Inferior parietal cortex (tissue), 1 donor: ENCODE data around the gene SRP68.
"Not testable (repeated sequence)": the region's sequence is repeated elsewhere in the genome, so short reads cannot be mapped to it uniquely, and the experiment has no call there.

Experiments
- DNase-seq: peaks from one replicate; pipeline ENCODE4 v3.0.0-alpha.2; 2016; ENCODE audit errors: extremely low spot score

The SRP68 gene

DNA sequence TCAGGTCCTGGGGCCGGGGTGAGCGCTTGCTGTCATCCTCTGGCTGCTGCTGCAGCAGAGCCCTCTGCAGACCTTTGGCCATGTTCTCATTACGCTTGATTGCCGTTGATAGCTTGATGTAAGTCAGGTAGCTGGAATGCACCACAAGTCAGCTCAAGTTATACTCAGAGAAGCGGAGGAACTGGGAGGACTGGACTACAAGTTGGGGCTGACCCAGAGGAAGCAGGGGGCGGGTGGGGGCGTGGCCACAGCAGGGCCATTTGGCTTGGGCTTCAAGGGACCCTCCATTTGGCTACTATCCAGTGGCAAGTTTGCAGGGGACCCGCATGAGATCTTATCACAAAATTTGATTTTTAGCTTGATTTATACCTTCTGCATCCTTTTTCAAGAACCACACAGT is 26.3 kb downstream of the SRP68 start:
- no peak for DNase-seq

DNA sequence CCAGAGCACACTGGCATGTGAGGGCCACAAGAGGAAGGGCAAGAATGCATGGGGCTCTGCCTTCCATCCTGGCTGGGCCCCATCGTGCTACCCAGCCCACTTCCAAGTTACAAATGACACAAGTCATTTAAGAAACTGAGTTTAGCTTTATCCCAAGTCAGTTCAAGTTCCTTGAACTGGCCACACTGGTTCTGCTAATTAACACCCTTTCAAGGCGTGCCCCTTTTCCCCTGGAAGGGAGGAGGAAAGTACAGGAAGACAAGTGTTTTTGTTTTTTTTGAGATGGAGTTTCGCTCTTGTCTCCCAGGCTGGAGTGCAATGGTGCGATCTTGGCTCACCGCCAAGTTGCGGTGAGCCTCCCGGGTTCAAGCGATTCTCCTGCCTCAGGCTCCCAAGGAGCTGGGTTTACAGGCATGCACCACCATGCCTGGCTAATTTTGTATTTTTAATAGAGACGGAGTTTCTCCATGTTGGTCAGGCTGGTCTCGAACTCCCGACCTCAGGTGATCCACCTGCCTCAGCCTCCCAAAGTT is 27.8 kb downstream of the SRP68 start:
- not testable (repeated sequence) for DNase-seq

DNA sequence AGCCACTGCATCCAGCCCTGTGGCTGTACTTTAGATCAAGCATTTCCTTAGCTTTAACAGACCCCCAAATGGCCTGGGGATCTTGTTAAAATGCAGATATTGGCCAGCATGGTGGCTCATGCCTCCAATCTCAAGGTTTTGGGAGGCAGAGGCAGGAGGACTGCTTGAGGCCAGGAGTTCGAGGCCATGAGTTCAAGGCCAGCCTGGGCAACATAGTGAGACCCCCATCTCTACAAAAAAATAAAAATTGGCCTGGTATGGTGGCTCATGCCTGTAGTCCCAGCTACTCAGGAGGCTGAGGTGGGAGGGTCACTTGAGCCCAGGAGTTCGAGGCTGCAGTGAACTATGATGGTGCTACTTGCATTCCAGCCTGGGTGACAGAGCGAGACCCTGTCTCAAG is 29.4 kb downstream of the SRP68 start:
- DNase-seq = not testable (repeated sequence)

DNA sequence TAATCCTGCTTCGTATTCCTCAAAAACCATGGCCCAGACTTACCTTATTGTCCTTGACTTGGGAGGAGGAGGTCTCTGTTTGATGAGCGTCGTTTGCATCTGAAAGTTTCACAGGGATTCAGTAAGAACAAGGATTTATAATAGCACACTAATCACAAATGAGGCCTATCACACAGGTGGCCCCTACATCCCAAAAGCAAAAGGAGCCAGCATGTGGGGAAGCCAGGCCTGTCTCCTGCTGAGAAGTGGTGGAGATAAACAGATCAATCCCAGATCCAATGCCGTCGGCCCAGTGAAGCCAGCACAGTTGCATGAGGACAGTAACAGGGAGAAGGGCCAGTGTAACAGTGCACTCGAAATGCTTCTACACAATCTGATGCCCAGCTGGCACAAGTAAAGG is 31.9 kb downstream of the SRP68 start:
- DNase-seq = no peak

DNA sequence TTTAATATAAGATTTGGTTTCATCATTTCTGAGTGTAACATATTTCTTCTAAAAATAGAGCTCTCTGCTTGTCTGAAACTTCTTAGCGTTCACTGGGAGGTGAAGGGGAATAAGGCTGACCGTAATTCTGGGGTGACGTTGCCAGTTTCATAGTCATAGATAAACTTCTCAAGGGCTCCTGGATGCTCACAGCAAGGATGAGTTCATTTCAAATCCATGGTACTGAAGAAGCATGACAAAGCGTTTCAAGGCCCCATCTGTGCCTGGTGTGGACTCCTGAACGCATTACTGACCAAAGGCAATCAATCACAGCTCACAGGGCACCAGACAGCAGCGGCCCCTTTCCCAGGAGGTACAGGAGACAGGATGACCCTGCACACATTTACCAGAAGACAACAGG is 33.2 kb downstream of the SRP68 start:
- DNase-seq = no peak

DNA sequence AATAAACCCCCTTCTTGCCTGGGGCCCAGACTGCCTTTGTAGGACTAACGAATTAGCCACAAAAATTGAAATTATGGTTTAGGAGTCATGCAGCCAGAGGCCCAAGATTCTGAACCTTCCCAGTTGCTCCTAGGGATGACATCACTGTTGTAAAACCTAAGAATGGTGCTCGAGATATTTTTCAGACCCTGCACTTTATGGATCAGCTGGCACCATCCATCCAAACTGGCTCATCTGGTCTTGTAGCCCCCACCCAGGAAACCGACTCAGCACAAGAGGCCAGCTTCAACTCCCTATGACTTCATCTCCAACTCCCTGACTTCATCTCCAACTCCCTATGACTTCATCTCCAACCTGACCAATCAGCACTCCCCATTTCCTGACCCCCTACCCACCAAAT is 34.3 kb downstream of the SRP68 start:
- no peak for DNase-seq

DNA sequence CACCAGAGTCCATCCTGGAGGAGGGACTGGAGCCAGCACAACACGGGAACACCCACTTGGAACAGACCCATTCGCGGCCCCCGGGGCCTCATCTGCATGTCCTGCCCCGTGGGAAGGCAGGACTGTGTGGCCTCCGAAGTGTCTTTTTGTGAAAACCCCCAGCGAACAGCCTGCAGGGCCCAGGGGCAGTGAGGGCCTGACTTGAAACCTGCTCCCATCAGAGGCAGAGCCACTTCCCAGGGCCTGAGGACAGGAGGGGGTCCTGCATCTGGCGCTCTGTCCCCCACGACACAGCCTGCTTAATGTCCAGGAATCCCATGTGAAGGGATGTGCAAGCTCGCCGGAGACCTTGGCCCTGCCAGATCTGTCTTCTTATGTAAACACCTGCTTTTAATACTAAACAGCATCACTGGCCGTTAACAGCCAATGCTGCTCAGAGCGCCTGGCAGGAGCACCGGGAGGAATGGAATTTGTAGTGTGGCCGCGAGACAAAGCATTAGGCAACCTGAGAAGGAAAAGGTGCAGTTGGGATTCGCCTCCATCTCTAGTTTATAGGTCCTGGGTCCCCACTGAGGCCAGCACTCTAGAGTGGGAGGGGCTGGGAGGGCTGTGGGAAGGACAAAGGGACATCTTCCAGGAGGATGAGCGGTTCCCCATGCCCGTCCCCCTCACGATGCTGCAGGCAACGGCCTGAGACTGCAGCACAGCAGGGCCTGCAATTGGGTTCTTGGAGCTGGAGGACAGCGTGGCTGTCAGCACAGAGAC is 35.6 kb downstream of the SRP68 start:
- no peak for DNase-seq

DNA sequence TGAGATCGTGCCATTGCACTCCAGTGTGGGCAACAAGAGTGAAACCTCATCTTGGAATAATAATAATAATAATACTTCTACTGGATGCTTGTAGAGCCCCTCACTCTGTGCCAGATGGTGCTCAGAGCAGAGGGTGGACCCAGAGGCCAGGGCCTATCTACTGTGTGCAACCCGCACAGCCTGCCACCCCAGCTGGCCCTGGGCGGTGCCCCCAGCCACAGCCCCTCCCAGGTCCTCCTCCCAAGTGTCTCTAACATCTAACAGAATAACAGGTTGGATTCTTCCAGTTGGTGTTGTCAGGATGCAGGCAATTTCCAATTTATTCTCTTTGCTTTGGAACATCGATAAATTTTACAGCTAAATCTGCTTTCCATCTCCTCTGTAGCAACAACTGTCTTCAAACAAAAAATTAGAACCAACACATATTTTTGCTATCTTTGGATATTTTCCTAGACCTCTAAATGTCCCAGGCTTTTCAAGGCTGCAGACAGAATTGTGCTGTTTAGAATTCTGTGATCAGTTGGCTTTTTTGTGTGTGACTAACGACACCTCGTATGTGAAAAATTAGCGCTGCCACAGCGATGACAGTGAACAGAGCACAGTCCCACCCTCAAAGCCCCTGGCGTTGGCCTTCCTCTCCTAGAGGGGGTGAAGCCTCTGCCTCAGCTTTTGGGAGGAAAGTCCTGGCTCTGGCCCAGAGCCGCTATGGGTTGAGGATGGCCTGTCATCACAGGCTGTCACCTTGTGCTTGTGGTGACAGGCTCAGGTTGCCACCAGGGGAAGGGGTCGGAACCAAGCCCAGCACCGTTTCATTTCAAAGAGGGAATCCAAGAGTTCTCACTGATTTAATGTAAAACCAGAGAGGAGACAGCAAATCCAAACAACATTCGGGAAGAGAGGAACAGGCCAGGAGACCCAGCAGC is 37.6 kb downstream of the SRP68 start:
- DNase-seq = no peak

DNA sequence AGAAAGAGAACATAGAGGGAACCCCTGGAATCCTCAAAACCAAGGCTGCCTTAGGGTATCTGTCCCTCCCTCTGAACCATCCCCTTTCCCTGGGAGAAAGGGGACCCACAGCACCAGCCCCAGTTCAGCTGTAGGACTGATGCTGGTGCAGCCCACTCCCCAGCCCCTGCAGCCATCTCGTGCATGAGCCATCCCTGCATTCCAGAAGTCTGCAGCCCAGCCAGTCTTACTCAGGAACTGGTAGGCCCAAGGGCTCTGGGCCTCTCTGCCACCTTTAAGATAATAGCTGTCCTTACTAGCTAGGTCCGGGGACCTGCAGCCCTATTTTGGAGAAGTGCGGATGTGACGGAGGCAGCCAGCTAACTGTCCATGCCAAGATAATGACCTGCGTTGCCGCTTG is 39.2 kb downstream of the SRP68 start:
- no peak for DNase-seq

DNA sequence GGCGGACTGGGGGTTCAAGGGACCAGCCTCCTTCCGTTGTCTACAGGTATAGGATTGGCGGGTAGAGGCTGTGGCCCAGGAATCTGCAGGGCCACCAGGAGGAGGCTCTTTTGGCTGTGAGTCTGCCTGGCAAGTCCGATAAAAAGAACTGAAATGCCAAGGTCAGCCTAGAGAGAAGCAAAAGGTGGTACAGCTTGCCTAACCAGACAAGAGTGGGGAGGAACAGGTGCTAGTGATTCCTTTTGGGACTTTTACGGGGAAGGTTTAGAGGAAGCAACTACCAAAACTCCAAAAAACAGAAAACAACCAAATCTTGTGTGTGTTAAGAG is 39.6 kb downstream of the SRP68 start:
- no peak for DNase-seq

DNA sequence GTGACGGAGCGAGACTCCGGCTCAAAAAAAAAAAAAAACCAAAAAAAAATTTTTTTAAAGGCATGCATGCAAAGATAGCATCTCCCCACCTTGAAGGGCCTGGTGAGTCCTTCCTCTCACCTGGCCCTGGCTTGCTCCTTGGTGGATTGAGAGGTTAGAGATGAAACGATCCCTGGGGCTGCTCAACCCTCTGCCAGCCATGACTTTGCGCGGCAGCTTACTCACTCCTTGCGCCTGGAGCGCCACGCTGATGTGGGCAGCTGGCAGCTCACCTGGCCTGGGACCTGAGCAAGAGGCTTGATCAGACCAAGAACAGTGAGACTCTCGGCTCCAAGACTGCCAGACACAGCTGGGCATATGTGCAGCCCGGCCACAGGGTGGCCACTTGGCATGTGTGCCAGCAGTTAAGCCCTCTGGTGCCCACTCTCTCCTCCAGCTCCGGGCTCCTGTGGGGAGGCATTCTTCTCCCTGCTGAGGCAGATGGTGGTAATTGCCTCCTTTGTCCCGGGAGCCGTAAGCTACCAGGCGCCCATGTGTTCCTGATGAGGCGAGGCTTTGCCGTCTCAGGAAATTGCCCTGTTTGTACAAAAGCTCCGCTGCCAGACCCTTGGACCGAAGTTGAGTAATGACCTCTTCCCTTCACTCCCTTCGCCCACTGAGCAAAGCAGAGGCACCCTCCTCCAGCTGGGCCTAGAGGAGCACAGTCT is 40.1 kb downstream of the SRP68 start:
- DNase-seq = no peak

DNA sequence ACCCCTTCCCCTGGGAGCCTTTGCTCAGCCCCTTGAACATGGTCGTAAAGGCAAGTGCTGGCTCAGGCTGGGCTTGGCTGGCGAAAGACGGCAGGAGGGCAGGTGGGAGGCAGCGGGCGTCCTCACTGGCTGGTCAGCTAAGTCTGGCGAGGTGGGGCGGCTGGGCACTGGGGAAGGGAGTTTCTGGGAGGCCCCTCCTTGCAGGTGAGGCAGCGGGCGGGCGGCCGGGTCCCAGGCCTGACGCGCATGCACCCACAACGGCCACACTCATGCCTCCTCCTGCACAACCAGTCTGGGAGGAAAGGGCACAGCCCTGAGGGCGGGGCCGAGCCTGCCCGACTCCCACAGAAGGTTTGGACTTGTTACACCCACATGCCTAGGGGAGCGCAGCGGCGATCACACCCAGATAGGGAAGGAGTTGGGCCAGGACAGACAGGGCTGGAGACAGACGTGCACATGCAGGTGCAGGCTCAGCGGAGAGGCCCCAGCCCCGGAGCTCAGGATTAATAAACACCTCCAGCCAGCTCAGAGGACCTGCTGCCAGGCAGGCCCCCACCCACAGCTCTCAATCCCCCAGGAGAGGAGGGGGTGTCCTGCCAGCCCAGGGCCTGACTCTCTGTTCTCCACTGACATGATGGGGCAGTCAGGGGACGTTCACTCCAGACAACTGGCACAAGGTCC is 45.0 kb downstream of the SRP68 start, which contains the start of gene EVPL:
Gene EVPL (minus strand): TSS at position 148 of the 681 bp plus-strand sequence. CDS start 108 bp downstream, at position 40.
- no peak for DNase-seq

DNA sequence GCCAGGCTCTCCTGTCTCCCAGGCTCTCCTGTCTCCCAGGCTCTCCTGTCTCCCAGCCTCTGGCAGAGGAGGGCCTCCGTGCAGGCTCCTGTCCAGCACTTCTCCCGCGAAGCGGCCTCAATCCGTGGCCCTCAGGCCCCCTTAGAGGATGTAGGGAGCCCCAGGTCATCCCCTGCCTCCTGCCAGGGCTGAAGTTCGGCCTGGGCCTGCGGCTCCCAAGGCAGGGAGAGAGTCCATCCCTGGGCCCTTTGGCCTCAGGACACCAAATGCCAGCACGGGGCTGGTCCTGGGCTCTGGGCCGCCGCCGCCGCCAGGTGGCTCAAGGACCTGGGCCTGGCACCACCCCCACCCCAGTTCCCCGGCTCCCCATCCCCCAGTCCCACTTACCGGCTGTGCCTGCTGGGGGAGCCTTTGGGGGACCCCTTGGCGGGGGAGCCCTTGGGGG is 45.6 kb downstream of the SRP68 start:
- no peak for DNase-seq

DNA sequence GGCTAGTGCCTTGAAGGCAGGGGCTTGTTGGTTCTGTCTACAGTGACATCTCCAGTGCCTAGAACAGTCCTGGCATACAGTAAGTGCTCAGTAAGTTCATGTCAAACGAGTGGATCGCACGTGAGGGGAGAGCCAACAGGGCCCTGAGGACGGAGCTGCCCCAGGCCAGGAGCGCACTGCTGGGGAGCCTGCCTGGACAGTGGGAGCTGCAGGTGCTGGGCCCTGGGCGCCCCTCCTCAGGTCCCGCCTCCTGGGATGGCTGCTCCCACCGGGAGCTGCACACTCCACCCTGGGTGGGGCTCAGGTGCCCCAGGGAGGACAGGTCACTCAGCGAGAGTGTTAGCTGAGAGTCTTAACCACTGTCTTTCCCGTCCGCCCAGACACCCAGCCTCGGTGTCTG is 47.0 kb downstream of the SRP68 start:
- no peak for DNase-seq

DNA sequence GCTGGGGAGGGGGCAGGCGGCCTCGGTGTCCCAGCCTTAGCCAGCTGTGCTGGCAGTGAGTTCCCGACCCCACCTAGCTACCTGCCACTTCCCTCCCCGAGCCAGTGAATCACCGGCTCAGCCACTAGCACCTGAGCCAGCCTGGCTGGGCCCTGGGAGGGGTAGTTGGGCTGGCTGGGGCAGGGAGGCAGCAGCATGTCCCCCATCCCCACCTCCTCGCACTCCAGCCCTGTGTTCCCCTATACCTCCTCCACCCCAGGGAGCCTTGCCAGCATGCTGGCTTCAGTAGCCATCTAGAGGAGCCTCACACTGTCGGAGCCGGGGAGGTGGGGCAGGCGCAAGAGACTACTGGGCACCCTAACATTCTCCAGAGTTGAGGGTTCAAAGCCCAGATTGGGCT is 48.0 kb downstream of the SRP68 start:
- DNase-seq = no peak

DNA sequence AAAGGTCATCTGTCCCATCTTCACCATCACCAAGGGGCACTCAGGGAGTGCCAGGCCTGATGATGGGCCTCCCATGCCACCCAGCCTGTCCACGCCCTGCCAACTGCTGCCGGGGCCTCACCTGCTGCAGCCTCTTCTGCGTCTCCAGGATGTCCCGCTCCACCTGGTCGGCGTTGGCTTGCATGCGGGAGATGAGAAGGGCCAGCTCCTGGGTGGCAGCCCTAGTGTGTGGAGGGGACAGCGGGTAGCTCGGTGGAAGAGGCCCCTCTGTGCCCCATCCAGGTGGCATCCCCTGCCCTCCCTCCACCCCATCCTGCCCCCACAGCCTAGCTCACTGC is 48.4 kb downstream of the SRP68 start:
- DNase-seq = no peak

DNA sequence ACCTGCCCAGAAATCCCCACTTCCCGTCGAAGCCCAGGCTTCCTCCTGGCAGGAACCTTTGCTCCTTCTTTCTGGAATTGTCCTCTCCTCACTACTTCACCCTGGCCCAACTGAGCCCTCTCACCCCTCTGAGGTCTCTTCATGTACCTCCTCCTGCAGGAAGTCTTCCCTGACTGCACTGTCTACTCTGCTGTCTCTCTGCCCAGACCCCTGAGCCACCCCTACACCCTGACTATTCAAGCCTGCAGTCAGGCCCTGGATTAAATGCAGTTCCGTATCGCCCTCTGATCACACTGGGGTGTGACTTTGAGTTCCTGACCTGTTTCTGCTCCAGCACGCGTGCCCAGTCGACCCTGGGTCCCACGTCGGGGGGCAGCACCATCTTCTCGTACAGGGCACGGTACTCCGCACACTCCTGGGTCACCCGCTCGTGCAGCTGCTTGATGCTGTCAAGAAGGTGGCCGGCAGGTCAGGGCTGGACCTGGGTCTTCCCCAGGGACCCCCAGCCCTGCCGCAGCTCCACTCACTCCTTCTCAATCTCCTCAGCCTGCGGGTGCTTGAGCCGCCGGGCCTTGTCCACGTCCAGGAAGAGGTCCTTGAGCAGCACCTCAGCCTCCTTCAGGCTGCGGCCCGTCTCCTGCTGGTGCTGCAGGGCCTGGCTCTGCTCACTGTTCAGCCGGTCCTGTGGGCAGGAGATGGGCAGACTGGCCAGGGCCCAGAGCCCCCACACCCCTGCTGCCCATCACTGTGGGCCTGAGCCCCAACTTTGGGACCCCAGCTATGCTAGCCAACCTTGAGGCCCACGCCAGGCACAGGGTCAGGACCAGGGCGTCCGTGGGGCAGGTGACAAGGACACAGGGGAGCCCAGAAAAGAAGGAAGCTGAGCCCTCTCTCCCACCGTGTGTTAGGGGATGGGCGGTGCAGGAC is 49.1 kb downstream of the SRP68 start:
- DNase-seq = no peak

DNA sequence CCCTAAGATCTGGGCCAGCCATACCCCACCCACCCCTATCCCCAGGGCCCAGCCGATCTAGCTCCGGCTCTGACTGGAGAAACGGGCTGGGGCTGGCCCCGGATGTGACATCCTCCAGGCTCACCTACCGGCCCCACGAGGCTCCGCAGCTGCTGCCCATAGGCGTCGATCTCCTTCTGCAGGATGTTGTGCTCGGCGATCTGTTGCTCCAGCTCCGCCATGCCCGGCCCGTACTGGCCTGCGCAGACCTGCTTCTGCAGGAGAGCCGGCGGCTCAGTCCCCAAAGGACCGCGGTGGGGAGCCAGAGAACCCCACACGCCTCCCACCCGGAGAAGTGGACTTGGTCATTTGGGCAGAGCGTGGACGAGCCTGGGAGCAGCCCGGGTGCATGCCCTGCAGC is 50.0 kb downstream of the SRP68 start:
- no peak for DNase-seq

DNA sequence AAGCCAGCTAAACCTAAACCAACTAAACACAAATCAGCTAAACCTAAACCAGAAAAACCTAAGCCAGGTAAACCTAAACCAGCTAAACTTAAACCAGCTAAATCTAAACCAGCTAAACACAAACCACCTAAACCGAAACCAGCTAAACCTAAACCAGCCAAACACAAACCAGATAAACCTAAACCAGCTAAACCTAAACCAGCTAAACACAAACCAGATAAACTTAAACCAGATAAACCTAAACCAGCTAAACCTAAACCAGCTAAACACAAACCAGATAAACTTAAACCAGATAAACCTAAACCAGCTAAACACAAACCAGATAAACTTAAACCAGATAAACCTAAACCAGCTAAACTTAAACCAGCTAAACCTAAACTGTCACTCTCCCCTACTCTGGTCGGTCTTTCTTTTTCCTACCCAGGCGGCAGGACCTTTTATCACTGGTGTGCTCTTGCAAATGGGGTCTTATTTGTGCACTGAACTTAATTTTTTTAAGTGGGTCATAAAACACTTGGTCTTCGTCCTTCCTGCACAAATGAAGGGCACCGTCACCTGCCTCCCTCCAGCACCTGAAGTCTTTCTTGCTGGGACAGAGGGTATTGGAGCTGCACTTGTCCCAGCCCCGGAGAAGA is 52.4 kb downstream of the SRP68 start:
- DNase-seq = no peak

DNA sequence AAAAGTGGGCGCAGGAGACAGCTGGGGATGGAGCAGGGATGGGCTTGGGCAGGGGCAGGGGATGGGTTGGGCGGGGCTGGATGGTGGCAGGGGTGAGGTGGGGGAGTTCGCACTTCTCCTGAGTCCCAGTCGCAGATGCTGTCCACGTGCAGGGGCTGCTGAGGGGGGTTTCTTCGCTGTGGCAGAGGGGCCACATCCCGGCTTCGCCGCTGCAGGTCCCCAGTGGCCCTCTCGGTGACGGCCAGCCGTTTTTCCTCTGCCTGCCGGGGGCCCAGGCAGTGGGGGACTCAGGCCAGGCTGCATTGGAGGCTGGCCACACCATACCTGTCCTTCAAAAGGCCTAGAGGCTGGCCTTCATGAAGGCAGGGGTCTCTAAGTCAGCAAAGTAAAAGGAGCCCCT is 53.5 kb downstream of the SRP68 start:
- DNase-seq = no peak
